GM10266 (cell line): ENCODE data around the gene RAP2A.

Experiments
- DNase-seq: peaks from one replicate; pipeline ENCODE4 v3.0.0; 2012; ENCODE audit errors: extremely low spot score
- CTCF ChIP-seq: IDR thresholded peaks from 2 replicates; pipeline ENCODE4 v1.5.1; 2012; ENCODE audit warnings: mild to moderate bottlenecking, low read depth; ENCODE audit not compliant: control insufficient read depth, insufficient read depth; ENCODE audit errors: missing control alignments

Gene RAP2A

DNA sequence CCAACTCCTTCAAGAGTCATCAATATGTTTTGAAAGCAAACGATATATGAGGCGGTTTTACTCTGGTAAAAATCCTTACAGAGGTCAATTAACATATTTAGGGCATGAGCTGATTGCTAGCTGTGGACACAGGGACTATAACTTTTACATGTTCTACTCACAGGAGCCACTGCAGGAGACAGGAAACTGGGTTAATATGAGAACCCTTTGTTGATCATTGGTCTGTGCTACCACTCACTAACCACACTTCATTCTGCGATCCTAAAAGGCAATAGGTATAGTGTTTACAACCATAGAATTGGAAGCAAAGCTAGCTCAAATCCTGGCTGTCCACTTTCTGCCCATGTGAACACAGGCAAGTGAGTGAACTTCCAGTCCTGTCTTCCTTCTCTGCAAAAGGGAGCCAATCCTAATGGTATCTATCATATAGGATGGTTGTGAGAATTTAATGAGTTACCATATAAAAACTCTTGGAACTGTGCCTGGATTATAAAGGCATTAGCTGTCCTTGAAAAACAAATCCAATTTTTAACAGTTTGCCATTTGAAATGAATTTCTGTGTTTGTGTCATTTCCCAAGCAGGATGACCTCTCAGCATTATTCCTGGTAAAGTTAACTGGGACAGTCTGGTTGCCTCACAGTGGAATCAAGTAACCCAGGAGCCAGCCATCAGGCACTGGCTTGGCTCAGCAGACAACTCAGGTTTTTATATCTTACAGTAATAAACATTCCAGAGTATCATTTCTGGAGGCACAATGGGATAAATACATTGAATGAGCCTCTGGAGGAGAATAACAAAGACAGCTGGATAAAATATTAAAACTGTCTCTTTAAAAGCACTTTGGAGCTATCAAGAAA lies 29.8 kb upstream of the RAP2A start:
- no peak for TF ChIP-seq CTCF
- no peak for DNase-seq

GRCh38 chr13:97407540-97407939 lies 26.4 kb upstream of the RAP2A start:
- no peak for DNase-seq
- TF ChIP-seq CTCF: no peak

- no peak for TF ChIP-seq CTCF
- DNase-seq: no peak
These were observed 25.0 kb upstream of the RAP2A start for GRCh38 chr13:97408938-97409337.

- TF ChIP-seq CTCF: no peak
- no peak for DNase-seq
These were observed 22.0 kb upstream of the RAP2A start for GRCh38 chr13:97411984-97412383.

DNA sequence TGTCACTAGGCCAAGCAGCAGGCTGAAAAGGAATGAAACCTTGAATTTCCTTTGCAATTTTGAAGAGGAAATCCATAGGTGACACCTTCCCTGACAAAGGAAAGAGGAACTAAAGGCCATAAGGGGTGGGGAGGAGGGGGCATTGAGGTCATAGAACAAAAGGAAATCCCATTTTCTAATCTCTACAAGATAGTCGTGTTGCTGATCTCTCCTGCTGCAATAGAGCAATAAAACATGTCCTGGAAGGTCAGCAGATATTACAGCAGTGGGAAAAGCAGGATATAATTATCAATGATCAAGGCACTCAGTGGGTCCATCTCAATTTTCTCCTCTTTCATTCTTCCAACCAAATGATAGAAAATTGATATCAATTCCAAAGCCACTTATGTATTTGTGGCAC lies 20.3 kb upstream of the RAP2A start:
- DNase-seq: no peak
- TF ChIP-seq CTCF: no peak

DNA sequence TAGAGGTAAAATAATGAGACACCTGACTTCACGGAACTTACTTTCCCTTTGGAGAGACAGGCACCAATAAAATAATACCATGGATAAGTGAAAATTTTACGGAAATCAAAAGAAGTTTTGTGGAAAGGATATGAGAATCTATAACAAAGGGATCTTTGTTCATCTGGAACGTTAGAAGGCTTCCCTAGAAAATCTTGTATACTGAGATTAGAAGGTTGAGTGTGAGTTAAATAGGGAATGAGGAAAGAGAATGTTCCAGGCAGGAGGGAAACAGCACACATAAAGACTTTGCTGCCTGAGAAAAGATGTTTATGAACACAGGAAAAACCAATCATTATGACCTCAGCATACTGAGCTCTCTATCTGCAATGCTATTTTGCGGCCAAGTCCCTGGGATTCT lies 19.6 kb upstream of the RAP2A start:
- TF ChIP-seq CTCF: no peak
- no peak for DNase-seq

- no peak for TF ChIP-seq CTCF
- no peak for DNase-seq
These were observed 16.3 kb upstream of the RAP2A start for GRCh38 chr13:97417698-97418097.
